Measurements from ENCODE around the gene MAP3K7.

GRCh38 chr6:90573624-90574023 is 13.2 kb downstream of the MAP3K7 start:
- no peak for TF ChIP-seq CTCF (conservative IDR thresholded peaks at IDR 0.05; ENCODE audit: low read depth in 2 of 2)
- no peak for TF ChIP-seq REST (IDR thresholded peaks at IDR 0.05; ENCODE audit: unreplicated experiment)
- no peak for TF ChIP-seq EZH2 (IDR thresholded peaks at IDR 0.05; ENCODE audit: low read depth, unreplicated experiment)
- TF ChIP-seq POLR2AphosphoS5 (IDR thresholded peaks at IDR 0.05; ENCODE audit: low read depth): no peak
- TF ChIP-seq EZH2phosphoT487 (IDR thresholded peaks at IDR 0.05; ENCODE audit: unreplicated experiment): no peak
- TF ChIP-seq JUNB (IDR thresholded peaks at IDR 0.05; ENCODE audit: unreplicated experiment): no peak
- TF ChIP-seq ETS1 (IDR thresholded peaks at IDR 0.05): no peak

All from GM23338 (cell line).